Islet of Langerhans (tissue), 1 donor: ENCODE data around the gene UBE2QL1.
A peak's percentile ranks its signal among the peaks of the same experiment; 100 is the strongest.

Experiments used
- FAIRE-seq: peaks from one replicate; lab custom pipeline; 2011; peaks lifted over from hg19 to GRCh38; lab: Jason Lieb, UNC

UBE2QL1 gene

GRCh38 chr5:6501701-6502100, 53.0 kb downstream of the UBE2QL1 start:
- FAIRE-seq: no peak

GRCh38 chr5:6502421-6502820, 53.8 kb downstream of the UBE2QL1 start:
- no peak for FAIRE-seq

GRCh38 chr5:6503342-6503741, 54.7 kb downstream of the UBE2QL1 start:
- FAIRE-seq: no peak

- FAIRE-seq: peak; percentile 100
Measured at GRCh38 chr5:6504677-6505415, 56.2 kb downstream of the UBE2QL1 start.

- no peak for FAIRE-seq
Measured at GRCh38 chr5:6505416-6505755, 56.7 kb downstream of the UBE2QL1 start.

- FAIRE-seq: no peak
Measured at GRCh38 chr5:6505783-6506557, 57.3 kb downstream of the UBE2QL1 start.

GRCh38 chr5:6506611-6507010, 58.0 kb downstream of the UBE2QL1 start:
- no peak for FAIRE-seq

- no peak for FAIRE-seq
Measured at GRCh38 chr5:6508931-6509330, 60.3 kb downstream of the UBE2QL1 start.

GRCh38 chr5:6510132-6510531, 61.5 kb downstream of the UBE2QL1 start:
- FAIRE-seq: no peak

- no peak for FAIRE-seq
Measured at GRCh38 chr5:6510973-6511372, 62.3 kb downstream of the UBE2QL1 start.

- peak; percentile 47 for FAIRE-seq
Measured at GRCh38 chr5:6515812-6516211, 67.2 kb downstream of the UBE2QL1 start.

GRCh38 chr5:6516823-6517222, 68.2 kb downstream of the UBE2QL1 start:
- no peak for FAIRE-seq

GRCh38 chr5:6517510-6517909, 68.9 kb downstream of the UBE2QL1 start:
- no peak for FAIRE-seq

GRCh38 chr5:6518298-6519057, 69.8 kb downstream of the UBE2QL1 start:
- no peak for FAIRE-seq

GRCh38 chr5:6520201-6520600, 71.5 kb downstream of the UBE2QL1 start:
- no peak for FAIRE-seq

- no peak for FAIRE-seq
Measured at GRCh38 chr5:6522331-6522730, 73.7 kb downstream of the UBE2QL1 start.

GRCh38 chr5:6522923-6523322, 74.3 kb downstream of the UBE2QL1 start:
- FAIRE-seq: no peak

- no peak for FAIRE-seq
Measured at GRCh38 chr5:6525422-6525821, 76.8 kb downstream of the UBE2QL1 start.

GRCh38 chr5:6525910-6526309, 77.3 kb downstream of the UBE2QL1 start:
- peak; percentile 83 for FAIRE-seq

GRCh38 chr5:6527749-6528455, 79.2 kb downstream of the UBE2QL1 start:
- FAIRE-seq: no peak

- no peak for FAIRE-seq
Measured at GRCh38 chr5:6535594-6535993, 86.9 kb downstream of the UBE2QL1 start.

GRCh38 chr5:6539060-6539459, 90.4 kb downstream of the UBE2QL1 start:
- no peak for FAIRE-seq
